Measurements from ENCODE around the gene OR2V2.

DNA sequence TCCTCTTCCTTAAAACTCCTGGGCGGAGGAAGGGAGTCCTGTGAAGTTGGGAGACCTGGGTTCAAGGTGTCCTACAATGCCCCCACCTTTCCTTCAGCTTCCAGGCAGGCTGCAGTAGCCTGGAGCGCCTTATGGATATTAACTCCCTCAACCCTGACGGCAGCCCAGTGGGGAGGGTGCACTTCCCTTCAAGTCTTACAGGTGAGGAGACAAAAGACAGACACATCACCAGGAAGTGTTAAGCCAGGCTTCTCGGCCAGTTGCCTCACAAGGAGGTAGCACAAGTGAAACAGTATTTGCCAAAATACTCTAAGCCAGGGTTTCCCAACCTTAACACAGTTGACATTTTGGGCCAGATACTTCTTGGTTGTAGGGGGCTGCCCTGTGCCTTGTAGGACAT, 53.4 kb downstream of the OR2V2 start:
- no peak for TF ChIP-seq POLR2A (IDR thresholded peaks at IDR 0.05)
- no peak for TF ChIP-seq CTCF (IDR thresholded peaks at IDR 0.05)

Data from right lobe of liver (tissue), 4 donors.